Psoas muscle (tissue), 8 donors: ENCODE measurements around the gene PLXNB2. TPM values are rescaled to one million over a fixed set of nuclear protein-coding genes. Genes with fewer than 3 reads are reported as not detected.
"Not testable (repeated sequence)": the region's sequence is repeated elsewhere in the genome, so short reads cannot be mapped to it uniquely, and the experiment has no call there.

Experiments
- ATAC-seq, 4 donors: fragments of 200-7000 bp; cut with Tn5 transposase; one replicate each; pipeline ENCODE4 v1.9.1; 2020; ENCODE audit warnings: moderate library complexity in 3 of 4, mild to moderate bottlenecking in 2 of 4
- DNase-seq, 2 donors: peaks; one replicate each; pipeline ENCODE4 v3.0.0-alpha.2; 2020
- H3K27ac ChIP-seq: fragments of 200-600 bp; one replicate; pipeline ENCODE4 v1.8.0; 2022
- H3K27me3 ChIP-seq, 3 donors: fragments of 200-600 bp in 1 of 3; one replicate each; pipeline versions ENCODE4 v1.6.1 to v1.8.0; 2013 to 2022; ENCODE audit warnings: low read length in 2 of 3, mild to moderate bottlenecking in 2 of 3, moderate library complexity in 1 of 3; ENCODE audit not compliant: insufficient read depth in 3 of 3
- H3K36me3 ChIP-seq, 2 donors: fragments of 200-600 bp in 1 of 2; one replicate each; pipeline versions ENCODE4 v1.6.1 to v1.8.0; 2013 to 2022; ENCODE audit warnings: low read depth in 1 of 2, mild to moderate bottlenecking in 1 of 2, moderate library complexity in 1 of 2; ENCODE audit not compliant: insufficient read depth in 1 of 2
- H3K4me1 ChIP-seq: fragments of 200-600 bp; one replicate; pipeline ENCODE4 v1.8.0; 2022
- H3K4me3 ChIP-seq: fragments of 200-600 bp; one replicate; pipeline ENCODE4 v1.8.0; 2022; ENCODE audit warnings: mild to moderate bottlenecking
- H3K9me3 ChIP-seq: fragments of 200-600 bp; one replicate; pipeline ENCODE4 v1.8.0; 2022
- whole genome bisulfite sequencing, 3 donors: extraction: QIAGEN DNeasy Blood & Tissue Kit; methylation state at CpG; one replicate each; pipeline versions ENCODE4 v1.1.6 to v1.1.7; 2013; 5-methylcytosine and 5-hydroxymethylcytosine counted together
- intact Hi-C, 2 donors: fragments of 100-400 bp; cut with DNase I; formaldehyde crosslinking; loops; one replicate each; pipeline versions ENCODE4 v1.11.0 to v1.14.2; 2022
- polyA plus RNA-seq, 3 donors: library from polyadenylated mRNA; stranded (reverse); fragments of 200-250 nt; gene quantifications; one replicate each; pipeline ENCODE4 v1.2.3, GENCODE V29; 2013
- total RNA-seq, 4 donors: library from RNA; stranded (reverse); fragmentation: NEBNext Ultra II Directional in 2 of 4; extraction: Animal tissue kit (Norgen Biotek cat#: 25700) in 2 of 4; gene quantifications; one replicate each; pipeline versions ENCODE4 v1.2.1 to v1.2.4, GENCODE V29; 2021 to 2023
- TF ChIP-seq, protein P1 (sequence below): fragments of 200-600 bp; IDR thresholded peaks from one replicate; pipeline ENCODE4 v1.8.0; 2022; ENCODE audit warnings: antibody characterized with exemption
- donor health status: healthy with polysubstance abuse.
- donor health status: DM: no; HTN: no; CAD: no; lungs with moderate emphysema.
- donor health status: Bipolar disorder and iron deficiency.
- donor health status: healthy.
- donor health status: DM: yes; HTN: yes; CAD: no.
- donor health status: DM: no; HTN: no; CAD: no.
- donor health status: DM: no; HTN: no; CAD: no.
- donor health status: DM: yes; HTN: yes; CAD: no.

Gene PLXNB2
- total and polyA plus RNA-seq, 7 donors, result 3.9 to 43.7 (median 13.6) TPM

DNA sequence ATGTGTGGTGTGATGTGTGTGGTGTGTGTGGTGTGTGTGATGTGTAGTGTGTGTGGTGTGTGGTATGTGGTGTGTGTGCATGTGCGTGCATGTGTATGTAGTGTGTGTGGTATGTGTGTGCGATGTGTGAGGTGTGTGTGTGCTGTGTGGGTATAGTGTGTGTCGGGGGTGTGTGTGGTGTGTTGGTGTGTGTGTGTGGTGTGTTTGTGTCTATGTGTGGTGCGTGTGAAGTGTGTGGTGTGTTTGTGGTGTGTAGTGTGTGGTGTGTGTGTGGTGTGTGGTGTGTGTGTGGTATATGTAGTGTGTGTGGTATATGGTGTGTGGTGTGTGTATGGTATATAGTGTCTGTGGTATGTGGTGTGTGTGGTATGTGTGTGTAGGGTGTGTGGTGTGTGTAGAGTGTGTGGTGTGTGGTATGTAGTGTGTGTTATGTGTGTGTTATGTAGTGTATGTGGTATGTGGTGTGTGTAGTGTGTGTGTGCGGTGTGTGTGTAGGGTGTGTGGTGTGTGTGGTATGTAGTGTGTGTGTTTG, 30.7 kb upstream of the PLXNB2 start:
- Histone ChIP-seq H3K4me3 (no peak overlapping the region), H3K9me3 (no peaks in the 10 kb centered on the region), H3K27me3 (no peaks in the 10 kb centered on the region), H3K4me1 (peaks cover 5% of the 10 kb centered on the region), H3K27ac (no peak overlapping the region), H3K36me3 (no peaks in the 10 kb centered on the region)
- WGBS, 3 donors, result 92 to 96% (median 94%) methylated on average over 5 of the region's 5 CpGs
- intact Hi-C loops, result no loop called here
- ATAC-seq (no peak), DNase-seq (no peak)
- TF ChIP-seq, protein P1, sequence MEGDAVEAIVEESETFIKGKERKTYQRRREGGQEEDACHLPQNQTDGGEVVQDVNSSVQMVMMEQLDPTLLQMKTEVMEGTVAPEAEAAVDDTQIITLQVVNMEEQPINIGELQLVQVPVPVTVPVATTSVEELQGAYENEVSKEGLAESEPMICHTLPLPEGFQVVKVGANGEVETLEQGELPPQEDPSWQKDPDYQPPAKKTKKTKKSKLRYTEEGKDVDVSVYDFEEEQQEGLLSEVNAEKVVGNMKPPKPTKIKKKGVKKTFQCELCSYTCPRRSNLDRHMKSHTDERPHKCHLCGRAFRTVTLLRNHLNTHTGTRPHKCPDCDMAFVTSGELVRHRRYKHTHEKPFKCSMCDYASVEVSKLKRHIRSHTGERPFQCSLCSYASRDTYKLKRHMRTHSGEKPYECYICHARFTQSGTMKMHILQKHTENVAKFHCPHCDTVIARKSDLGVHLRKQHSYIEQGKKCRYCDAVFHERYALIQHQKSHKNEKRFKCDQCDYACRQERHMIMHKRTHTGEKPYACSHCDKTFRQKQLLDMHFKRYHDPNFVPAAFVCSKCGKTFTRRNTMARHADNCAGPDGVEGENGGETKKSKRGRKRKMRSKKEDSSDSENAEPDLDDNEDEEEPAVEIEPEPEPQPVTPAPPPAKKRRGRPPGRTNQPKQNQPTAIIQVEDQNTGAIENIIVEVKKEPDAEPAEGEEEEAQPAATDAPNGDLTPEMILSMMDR, result no peak

DNA sequence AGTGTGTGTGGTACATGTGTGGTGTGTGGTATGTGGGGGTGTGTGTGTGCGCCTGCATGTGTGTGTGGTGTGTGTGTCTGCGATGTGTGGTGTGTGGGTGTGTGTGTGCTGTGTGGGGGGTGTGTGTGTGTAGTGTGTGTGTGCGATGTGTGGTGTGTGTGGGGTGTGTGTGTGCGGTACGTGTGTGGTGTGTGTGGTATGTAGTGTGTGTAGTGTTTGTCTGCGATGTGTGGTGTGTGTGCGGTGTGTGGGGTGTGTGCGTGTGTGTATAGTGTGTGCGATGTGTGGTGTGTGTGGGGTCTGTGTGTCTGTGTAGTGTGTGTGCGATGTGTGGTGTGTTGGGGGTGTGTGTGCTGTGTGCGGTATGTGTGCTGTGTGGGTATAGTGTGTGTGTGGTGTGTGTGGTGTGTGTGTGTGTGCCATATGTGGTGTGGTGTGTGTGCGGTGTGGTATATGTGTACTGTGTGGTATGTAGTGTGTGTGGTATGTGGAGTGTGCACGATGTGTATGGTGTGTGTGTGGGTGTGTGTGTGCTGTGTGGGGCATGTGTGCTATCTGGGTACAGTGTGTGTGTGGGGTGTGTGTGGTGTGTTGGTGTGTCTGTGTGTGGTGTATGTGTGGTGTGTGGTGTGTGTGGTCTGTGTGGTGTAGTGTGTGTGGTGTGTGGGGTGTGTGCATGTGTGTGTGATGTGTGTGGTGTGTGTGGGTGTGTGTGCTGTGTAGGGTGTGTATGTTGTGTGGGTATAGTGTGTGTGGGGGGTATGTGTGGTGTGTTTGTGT, 30.0 kb upstream of the PLXNB2 start:
- Histone ChIP-seq H3K27ac (no peak overlapping the region), H3K27me3 (no peaks in the 10 kb centered on the region), H3K36me3 (no peaks in the 10 kb centered on the region), H3K4me1 (no peaks in the 10 kb centered on the region), H3K9me3 (no peaks in the 10 kb centered on the region), H3K4me3 (no peak overlapping the region)
- TF ChIP-seq, protein P1, result no peak
- WGBS, 3 donors, result 97 to 98% (median 98%) methylated on average over 13 of the region's 13 CpGs
- intact Hi-C loops, result no loop called here
- ATAC-seq, result no peak
- no peak for DNase-seq

DNA sequence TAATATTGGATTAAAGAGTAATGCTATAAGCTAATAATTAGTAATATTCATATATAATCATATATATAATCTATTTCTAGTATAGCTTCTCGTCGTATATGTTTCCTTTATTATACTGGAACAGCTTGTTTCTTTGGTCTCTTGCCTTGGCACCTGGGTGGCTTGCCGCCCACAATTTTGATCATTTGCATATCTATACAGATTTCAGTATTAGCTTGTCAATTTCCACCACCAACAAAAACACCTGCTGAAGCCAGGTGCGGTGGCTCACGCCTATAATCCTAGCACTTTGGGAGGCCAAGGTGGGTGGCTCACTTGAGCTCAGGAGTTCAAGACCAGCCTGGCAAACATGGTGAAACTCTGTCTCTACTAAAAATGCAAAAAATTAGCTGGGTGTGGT, 27.0 kb upstream of the PLXNB2 start:
- DNase-seq, H3K4me1 ChIP-seq, H3K9me3 ChIP-seq, ATAC-seq, H3K27me3 ChIP-seq, H3K4me3 ChIP-seq, H3K36me3 ChIP-seq, H3K27ac ChIP-seq: not testable (repeated sequence)
- intact Hi-C loops, result loop anchor here in 1 of 2 donors (2.0 kb wide), 1 partner anchor 84 kb away; the partner anchor contains the start of gene HDAC10
- WGBS, 3 donors, result 86 to 93% (median 90%) methylated on average over 5 of the region's 5 CpGs

DNA sequence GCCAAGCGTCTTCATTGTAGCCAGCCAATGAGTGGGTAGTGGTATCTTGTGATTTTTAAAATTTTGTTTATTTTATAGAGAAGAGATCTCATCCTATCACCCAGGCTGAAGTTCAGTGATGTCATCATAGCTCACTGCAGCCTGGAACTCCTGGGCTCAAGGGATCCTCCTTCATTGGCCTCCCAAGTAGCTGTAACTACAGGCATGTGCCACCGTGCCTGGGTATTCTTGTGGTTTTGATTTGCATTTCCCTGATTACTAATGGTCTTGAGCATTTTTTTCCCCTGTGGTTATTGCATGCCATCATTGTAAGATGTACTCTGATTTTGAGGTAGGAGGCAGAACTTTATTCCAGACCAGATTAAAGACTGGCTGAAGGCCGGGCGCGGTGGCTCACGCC, 21.8 kb upstream of the PLXNB2 start:
- H3K4me1 ChIP-seq, result peaks cover 11% of the 10 kb centered on the region
- intact Hi-C loops, result loop anchor here in 1 of 2 donors (5.0 kb wide), 1 partner anchor 77 kb away; the partner anchor contains the start of gene HDAC10
- no peaks in the 10 kb centered on the region for H3K36me3 ChIP-seq
- ATAC-seq, result no peak
- H3K27ac ChIP-seq, result no peak overlapping the region
- DNase-seq, result no peak
- TF ChIP-seq, protein P1, result no peak
- H3K4me3 ChIP-seq, result no peak overlapping the region
- no peaks in the 10 kb centered on the region for H3K9me3 ChIP-seq
- WGBS, 3 donors, result 93 to 97% (median 94%) methylated on average over 6 of the region's 6 CpGs
- no peaks in the 10 kb centered on the region for H3K27me3 ChIP-seq

DNA sequence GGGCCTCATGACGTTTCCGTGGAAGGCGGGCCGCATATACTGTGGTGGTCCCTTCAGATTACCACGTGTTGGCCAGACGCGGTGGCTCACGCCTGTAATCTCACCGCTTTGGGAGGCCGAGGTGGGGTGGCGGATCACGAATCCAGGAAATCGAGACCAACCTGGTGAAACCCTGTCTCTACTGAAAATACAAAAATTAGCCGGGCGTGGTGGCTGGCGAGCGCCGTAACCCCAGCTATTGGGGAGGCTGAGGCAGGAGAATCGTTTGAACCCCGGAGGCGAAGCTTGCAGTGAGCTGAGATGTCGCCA, 20.2 kb upstream of the PLXNB2 start:
- intact Hi-C loops, result loop anchor here (2.0 to 5.0 kb wide), 2 partner anchors 51 to 75 kb away; partner anchors contain the start of gene HDAC10 (in 1 of the 2)
- H3K27me3 ChIP-seq, result no peaks in the 10 kb centered on the region
- 61 to 70% (median 67%) methylated on average over 22 of the region's 22 CpGs for WGBS, 3 donors
- DNase-seq (no peak), ATAC-seq (peak in 1 of 4 donors; percentile 7)
- TF ChIP-seq, protein P1, result no peak
- H3K27ac ChIP-seq, result peak overlapping the region; percentile 95
- H3K4me1 ChIP-seq, result peaks cover 11% of the 10 kb centered on the region
- H3K4me3 ChIP-seq, result peak overlapping the region; percentile 88
- no peaks in the 10 kb centered on the region for H3K36me3 ChIP-seq
- no peaks in the 10 kb centered on the region for H3K9me3 ChIP-seq
